Esophagus (tissue), 2 donors: Measurements from ENCODE around the gene FAM20A. TPM values are rescaled to one million over a fixed set of nuclear protein-coding genes. Genes with fewer than 3 reads are reported as not detected.

Experiments used
- H3K27ac ChIP-seq, 2 donors: one replicate each; pipeline ENCODE4 v1.5.1; 2013; ENCODE audit warnings: low read depth in 2 of 2, mild to moderate bottlenecking in 2 of 2, inconsistent platforms in 1 of 2, low read length in 1 of 2, moderate library complexity in 1 of 2
- H3K27me3 ChIP-seq, 2 donors: one replicate each; pipeline ENCODE4 v1.6.1; 2013; ENCODE audit warnings: low read length in 2 of 2, control low read depth in 1 of 2, mild to moderate bottlenecking in 1 of 2; ENCODE audit not compliant: insufficient read depth in 2 of 2, control insufficient read depth in 1 of 2
- H3K36me3 ChIP-seq, 2 donors: one replicate each; pipeline ENCODE4 v1.6.1; 2013; ENCODE audit warnings: low read length in 1 of 2; ENCODE audit not compliant: control insufficient read depth in 2 of 2, insufficient read depth in 2 of 2
- H3K4me1 ChIP-seq, 2 donors: one replicate each; pipeline ENCODE4 v1.6.1; 2013; ENCODE audit warnings: low read length in 1 of 2; ENCODE audit not compliant: control insufficient read depth in 2 of 2, insufficient read depth in 2 of 2
- H3K4me3 ChIP-seq, 2 donors: one replicate each; pipeline ENCODE4 v1.5.1; 2013; ENCODE audit warnings: low read length in 2 of 2, mild to moderate bottlenecking in 2 of 2, low read depth in 1 of 2, moderate library complexity in 1 of 2
- H3K9me3 ChIP-seq, 2 donors: one replicate each; pipeline ENCODE4 v1.6.1; 2013; ENCODE audit warnings: mild to moderate bottlenecking in 2 of 2, low read depth in 1 of 2, low read length in 1 of 2, moderate library complexity in 1 of 2; ENCODE audit not compliant: control insufficient read depth in 2 of 2, insufficient read depth in 1 of 2
- WGBS, 2 donors: extraction: QIAGEN DNeasy Blood & Tissue Kit; methylation state at CpG; one replicate each; pipeline ENCODE4 v1.1.7; 2013; 5-methylcytosine and 5-hydroxymethylcytosine counted together
- polyA plus RNA-seq, 2 donors: library from polyadenylated mRNA; stranded (reverse); fragments of 200-250 nt; gene quantifications; one replicate each; pipeline ENCODE4 v1.2.3, GENCODE V29; 2013
- donor health status: healthy with polysubstance abuse.
- donor health status: Bipolar disorder and iron deficiency.

FAM20A gene
- polyA plus RNA-seq, 2 donors: 1.8 to 4.3 TPM

DNA sequence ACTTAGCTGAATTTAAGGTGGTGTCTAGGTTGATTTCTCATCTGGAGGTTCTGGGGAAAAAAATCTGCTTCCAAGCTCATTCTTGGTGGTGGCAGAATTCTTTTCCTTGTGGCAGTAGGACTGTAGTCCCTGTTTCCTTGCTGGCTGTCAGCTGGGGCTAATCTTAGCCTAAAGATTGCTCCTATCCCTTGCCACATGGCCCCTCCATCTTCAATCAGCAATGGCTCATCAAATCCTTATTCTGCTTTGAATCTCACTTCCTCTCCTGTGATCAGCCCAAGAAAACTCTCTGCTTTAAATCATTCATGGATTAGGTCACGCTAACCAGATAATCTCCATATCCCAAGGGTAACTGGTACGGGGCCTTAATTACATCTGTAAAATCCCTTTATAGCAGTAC, 6.6 kb downstream of the FAM20A start:
- Histone ChIP-seq H3K36me3 (no peaks in the 10 kb centered on the region), H3K9me3 (no peaks in the 10 kb centered on the region), H3K27ac (no peak overlapping the region), H3K4me1 (no peaks in the 10 kb centered on the region), H3K4me3 (no peak overlapping the region), H3K27me3 (no peaks in the 10 kb centered on the region)
- WGBS, 2 donors: 90 to 92% methylated on average over 2 of the region's 2 CpGs

DNA sequence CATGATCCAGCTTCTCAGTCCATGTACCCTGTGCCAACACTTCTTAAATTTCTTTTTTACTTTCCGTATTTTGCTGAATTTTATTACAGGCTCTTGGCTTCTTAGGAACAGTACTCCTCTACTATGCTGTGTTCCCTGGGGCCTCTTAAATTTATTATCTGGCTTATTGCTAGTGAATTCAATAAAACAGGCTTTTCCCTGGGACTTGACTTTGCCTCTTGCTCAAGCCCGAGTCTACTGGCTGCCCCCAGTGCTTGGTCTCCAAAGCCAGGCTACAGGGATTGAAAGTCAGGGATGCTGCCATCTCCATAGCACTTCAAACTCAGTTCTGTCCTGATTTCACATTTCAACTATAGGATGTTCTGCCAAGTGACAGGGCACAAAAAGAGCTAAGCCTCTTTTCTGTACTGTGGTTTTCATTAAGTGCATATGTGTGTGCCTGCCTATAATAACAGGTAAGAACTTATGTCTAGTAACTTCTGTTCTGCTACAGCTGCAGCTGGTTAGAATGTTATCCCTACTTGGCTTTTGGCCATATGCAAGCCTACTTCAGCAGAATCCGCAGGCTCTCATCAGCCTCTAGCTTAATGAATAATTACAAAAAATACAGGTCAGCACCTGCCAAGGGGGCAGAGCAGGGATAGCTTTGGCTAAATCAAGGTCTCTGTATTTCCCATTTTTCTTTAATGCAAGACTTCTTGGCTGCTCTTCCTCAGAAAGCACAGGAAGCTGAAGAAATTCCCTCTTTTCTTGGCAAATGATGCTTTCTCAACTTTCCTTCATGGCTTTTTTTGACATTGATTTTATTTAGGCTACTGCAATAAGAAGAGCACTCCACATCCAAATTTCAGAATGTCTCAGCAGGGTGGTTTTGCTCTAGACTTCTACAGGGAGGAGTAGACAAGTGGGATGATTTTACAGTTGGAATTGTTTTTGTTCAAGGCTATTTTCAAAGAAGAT, 8.2 kb downstream of the FAM20A start:
- no peaks in the 10 kb centered on the region for H3K27me3 ChIP-seq

DNA sequence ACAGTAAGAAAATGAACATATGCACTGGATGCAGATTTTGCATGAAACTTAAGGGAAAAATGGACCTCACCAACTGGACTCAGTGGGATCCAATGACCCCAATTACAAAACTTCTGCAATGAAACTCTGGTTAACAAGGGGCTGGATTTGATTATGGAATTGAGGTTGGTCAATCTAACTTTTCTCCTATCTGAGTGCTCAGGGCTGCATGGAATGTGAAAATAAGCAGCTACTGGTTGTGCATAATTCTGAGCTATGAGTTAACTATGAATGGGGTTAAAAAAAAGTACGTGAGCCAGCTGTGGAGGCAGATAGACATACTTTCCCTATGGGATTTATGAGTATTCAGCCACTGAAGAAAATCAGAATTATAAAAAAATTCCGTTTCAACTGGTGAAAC, 9.2 kb downstream of the FAM20A start:
- 72 to 86% methylated on average over 2 of the region's 2 CpGs for WGBS, 2 donors
- Histone ChIP-seq H3K27me3 (no peaks in the 10 kb centered on the region), H3K36me3 (no peaks in the 10 kb centered on the region), H3K9me3 (peaks cover 0 to 2% of the 10 kb centered on the region in 2 donors), H3K4me1 (no peaks in the 10 kb centered on the region), H3K27ac (no peak overlapping the region), H3K4me3 (no peak overlapping the region)

More for the DNA sequence above, 8.2 kb downstream of the FAM20A start:
- no peak overlapping the region for H3K27ac ChIP-seq
- H3K9me3 ChIP-seq: peaks cover 0 to 2% of the 10 kb centered on the region in 2 donors
- 44 to 52% methylated on average over 3 of the region's 3 CpGs for WGBS, 2 donors
- H3K36me3 ChIP-seq: no peaks in the 10 kb centered on the region
- no peaks in the 10 kb centered on the region for H3K4me1 ChIP-seq
- H3K4me3 ChIP-seq: no peak overlapping the region

DNA sequence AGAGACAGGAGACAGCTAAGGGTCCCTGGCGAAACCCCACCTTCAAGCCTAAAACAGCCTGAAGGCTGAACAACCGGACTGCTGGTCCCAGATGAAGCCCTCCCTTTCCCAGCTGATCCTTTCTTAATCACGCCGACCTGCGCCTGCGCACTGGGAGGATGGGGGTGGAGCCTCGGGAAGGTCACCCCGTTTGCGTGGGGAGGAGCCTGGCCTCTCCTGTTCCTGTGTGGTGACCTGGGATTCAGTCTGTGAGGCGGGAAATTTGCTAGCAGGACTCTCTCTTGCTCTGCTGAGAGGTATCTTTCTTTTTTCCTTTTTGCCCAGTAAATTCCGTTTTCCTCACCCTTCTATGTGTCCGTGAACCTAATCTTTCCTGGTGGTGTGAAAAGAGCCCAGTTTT, 9.6 kb downstream of the FAM20A start:
- no peaks in the 10 kb centered on the region for H3K36me3 ChIP-seq
- H3K27ac ChIP-seq: no peak overlapping the region
- 74 to 87% methylated on average over 12 of the region's 12 CpGs for WGBS, 2 donors
- no peaks in the 10 kb centered on the region for H3K4me1 ChIP-seq
- H3K9me3 ChIP-seq: peaks cover 0 to 2% of the 10 kb centered on the region in 2 donors
- no peak overlapping the region for H3K4me3 ChIP-seq
- H3K27me3 ChIP-seq: no peaks in the 10 kb centered on the region

DNA sequence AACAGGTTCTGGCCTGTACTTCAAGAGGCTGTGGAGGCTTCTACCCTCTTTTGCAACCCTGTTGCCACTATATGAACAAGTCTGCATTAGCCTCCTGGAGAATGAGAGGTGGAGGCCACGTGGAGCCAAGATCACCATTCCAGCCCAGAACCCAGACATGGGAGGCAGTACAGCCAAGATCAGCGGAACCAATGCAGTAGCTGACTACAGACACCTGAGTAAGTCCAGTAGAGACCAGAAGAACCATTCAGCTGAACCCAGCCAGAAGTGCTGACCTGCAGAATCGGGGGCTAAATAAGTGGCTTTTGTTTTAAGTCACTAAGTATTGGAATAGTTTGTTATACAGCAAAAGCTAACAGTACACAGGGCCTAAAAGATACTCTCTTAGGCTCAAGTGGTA, 12.1 kb downstream of the FAM20A start:
- Histone ChIP-seq H3K4me1 (no peaks in the 10 kb centered on the region), H3K4me3 (no peak overlapping the region), H3K9me3 (peaks cover 0 to 2% of the 10 kb centered on the region in 2 donors), H3K27ac (no peak overlapping the region), H3K27me3 (no peaks in the 10 kb centered on the region), H3K36me3 (no peaks in the 10 kb centered on the region)
- WGBS, 2 donors: 89 to 90% methylated on average over 3 of the region's 3 CpGs

DNA sequence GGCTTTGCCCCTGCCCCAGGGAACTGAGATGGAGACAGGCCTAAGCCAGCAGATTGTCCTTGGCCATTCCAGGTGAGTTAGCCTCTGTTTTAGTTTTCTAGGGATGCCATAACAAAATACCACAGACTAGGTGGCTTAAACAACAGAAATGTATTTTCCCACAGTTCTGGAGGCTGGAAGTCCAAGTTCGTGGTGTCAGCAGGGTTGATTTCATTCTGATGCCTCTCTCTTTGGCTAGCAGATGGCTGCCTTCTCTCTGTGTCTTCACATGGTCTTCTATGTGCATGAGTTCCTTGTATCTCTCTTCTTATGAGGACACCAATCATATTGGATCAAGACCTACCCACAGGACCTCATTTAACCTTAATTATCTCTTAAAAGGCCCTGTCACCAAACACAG, 12.8 kb downstream of the FAM20A start:
- no peaks in the 10 kb centered on the region for H3K27me3 ChIP-seq
- no peak overlapping the region for H3K27ac ChIP-seq
- no peaks in the 10 kb centered on the region for H3K36me3 ChIP-seq
- no peak overlapping the region for H3K4me3 ChIP-seq
- WGBS, 2 donors: 67 to 75% methylated on average over 1 of the region's 1 CpG
- peaks cover 0 to 2% of the 10 kb centered on the region in 2 donors for H3K9me3 ChIP-seq
- H3K4me1 ChIP-seq: no peaks in the 10 kb centered on the region

DNA sequence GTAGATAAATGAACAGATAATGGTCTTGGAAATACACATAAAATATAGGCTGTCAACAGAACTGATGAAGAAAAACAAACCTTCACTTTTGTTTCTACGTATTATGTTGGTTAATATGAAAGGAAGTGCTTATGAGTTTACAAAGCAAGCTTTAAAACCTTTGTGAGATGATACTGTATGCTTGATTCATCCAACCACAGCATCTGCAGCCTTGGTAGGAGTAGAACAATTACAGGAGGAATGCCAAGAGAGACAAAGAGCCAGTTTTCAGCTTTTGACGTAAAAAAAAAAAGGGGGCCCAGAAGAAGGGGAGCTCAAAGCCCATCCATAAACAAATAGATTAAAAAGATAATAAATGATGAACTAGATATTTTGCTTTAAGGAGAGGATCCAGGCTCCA, 13.3 kb downstream of the FAM20A start:
- Histone ChIP-seq H3K4me1 (no peaks in the 10 kb centered on the region), H3K9me3 (peaks cover 0 to 2% of the 10 kb centered on the region in 2 donors), H3K36me3 (no peaks in the 10 kb centered on the region), H3K27me3 (no peaks in the 10 kb centered on the region), H3K27ac (no peak overlapping the region), H3K4me3 (no peak overlapping the region)
- 83 to 89% methylated on average over 2 of the region's 2 CpGs for WGBS, 2 donors

DNA sequence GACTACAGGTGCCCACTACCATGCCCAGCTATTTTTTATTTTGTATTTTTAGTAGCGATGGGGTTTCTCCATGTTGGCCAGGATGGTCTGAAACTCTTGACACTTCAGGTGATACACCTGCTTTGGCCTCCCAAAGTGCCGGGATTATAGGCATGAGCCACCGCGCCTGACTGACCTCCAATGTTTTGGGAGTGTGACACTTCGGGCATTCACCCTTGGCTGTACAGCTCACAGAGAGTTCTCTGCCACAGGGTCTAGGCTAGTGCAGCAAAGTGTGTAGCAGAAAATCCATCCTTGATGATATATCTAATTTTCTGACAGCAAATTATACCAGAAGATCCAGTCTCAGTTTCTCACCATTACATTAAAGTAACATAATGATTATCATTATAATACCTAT, 14.1 kb downstream of the FAM20A start:
- WGBS, 2 donors: 94 to 96% methylated on average over 5 of the region's 5 CpGs
- Histone ChIP-seq H3K4me3 (no peak overlapping the region), H3K36me3 (no peaks in the 10 kb centered on the region), H3K27ac (no peak overlapping the region), H3K9me3 (peaks cover 0 to 2% of the 10 kb centered on the region in 2 donors), H3K4me1 (no peaks in the 10 kb centered on the region), H3K27me3 (no peaks in the 10 kb centered on the region)

DNA sequence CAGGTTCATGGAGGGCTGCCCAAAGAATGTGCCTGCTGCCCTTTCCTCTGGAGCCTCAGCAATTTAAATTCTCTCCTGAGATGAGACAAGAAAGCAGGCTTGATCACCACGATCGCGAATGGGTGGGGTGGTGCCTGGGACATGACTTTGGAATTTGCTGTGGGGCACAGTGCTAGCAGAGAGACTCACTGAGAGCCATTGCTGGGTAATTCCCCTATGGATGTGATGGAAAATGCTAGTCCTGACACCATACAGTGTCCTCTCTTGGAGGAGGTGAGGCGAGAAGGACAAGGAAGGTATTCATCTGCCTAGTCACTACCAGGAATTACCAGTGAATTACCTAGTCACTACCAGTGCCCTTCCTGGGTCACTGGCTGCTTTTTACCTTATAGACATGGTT, 15.5 kb downstream of the FAM20A start:
- H3K4me3 ChIP-seq: no peak overlapping the region
- H3K27ac ChIP-seq: peak overlapping the region in 1 of 2 donors; percentile 1
- WGBS, 2 donors: 48 to 55% methylated on average over 4 of the region's 4 CpGs
- H3K27me3 ChIP-seq: no peaks in the 10 kb centered on the region
- H3K36me3 ChIP-seq: no peaks in the 10 kb centered on the region
- H3K4me1 ChIP-seq: no peaks in the 10 kb centered on the region
- peaks cover 0 to 2% of the 10 kb centered on the region in 2 donors for H3K9me3 ChIP-seq
